RWPE2 (cell line): ENCODE results near the gene VGLL4.

Experiments used
- ATAC-seq: fragments of 200-7000 bp; cut with Tn5 transposase; 3 replicates; pipeline ENCODE4 v1.9.1; 2021; ENCODE audit warnings: low read depth
- DNase-seq: peaks from one replicate; pipeline ENCODE4 v3.0.0-alpha.2; 2020; ENCODE audit warnings: low spot score
- H3K27ac ChIP-seq: fragments of 450-650 bp; 2 replicates; pipeline ENCODE4 v1.5.1; 2017; ENCODE audit warnings: mild to moderate bottlenecking; ENCODE audit not compliant: poor library complexity, severe bottlenecking
- H3K27me3 ChIP-seq: fragments of 250-450 bp; sonication (Bioruptor Pico); 2 replicates; pipeline ENCODE4 v1.5.1; 2021; ENCODE audit warnings: mild to moderate bottlenecking, moderate library complexity; ENCODE audit not compliant: insufficient read depth, poor library complexity, severe bottlenecking
- H3K36me3 ChIP-seq: fragments of 250-450 bp; sonication (Bioruptor Pico); 2 replicates; pipeline ENCODE4 v1.5.1; 2020; ENCODE audit warnings: low read depth, mild to moderate bottlenecking, moderate library complexity
- H3K4me1 ChIP-seq: fragments of 250-450 bp; sonication (Bioruptor Pico); 2 replicates; pipeline ENCODE4 v1.5.1; 2021; ENCODE audit warnings: mild to moderate bottlenecking, moderate library complexity; ENCODE audit not compliant: insufficient read depth, poor library complexity, severe bottlenecking
- H3K4me3 ChIP-seq: fragments of 250-450 bp; sonication (Bioruptor Pico); 2 replicates; pipeline ENCODE4 v1.5.1; 2021; ENCODE audit warnings: mild to moderate bottlenecking, moderate library complexity; ENCODE audit not compliant: severe bottlenecking
- H3K9me3 ChIP-seq: fragments of 250-450 bp; sonication (Bioruptor Pico); 2 replicates; pipeline ENCODE4 v1.5.1; 2021; ENCODE audit warnings: mild to moderate bottlenecking, moderate library complexity; ENCODE audit not compliant: severe bottlenecking
- CTCF ChIP-seq: fragments of 450-650 bp; IDR thresholded peaks from one replicate; pipeline ENCODE4 v1.5.1; 2017; ENCODE audit warnings: mild to moderate bottlenecking, moderate library complexity; ENCODE audit not compliant: poor library complexity, severe bottlenecking

The VGLL4 gene

DNA sequence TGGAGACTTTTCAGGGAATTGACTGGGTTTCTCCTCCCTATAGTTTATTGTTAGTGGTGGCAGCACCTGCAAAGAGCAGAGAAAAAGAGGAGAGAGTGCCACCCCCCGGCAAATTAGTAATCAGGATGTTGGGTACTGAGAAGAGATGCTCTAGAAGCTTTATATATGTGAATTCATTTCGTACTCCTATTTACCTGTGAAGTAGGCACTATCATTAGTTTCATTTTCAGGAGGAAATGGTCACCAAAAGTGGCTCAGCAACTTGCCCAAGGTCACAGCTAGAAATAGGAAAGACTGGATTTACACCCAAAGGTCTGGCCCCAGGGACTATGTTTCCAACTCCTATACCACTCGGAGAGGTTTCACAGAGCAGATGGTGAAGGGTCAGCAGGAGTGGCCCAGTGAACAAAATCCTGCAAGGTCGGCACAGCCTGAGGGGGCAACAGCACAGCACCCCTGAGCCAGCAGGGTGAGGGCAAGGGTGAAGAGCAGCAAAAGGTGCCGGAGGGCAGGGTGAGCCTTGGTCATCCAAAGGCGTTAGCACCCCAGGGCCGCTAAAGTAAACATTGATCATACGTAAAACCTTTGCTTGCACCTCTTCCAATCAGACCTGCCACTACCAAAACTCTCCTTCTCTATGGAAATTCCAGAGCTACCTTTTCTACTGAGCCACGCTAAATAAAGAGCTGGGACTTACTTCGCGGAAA is 23.6 kb downstream of the VGLL4 start:
- H3K27ac ChIP-seq = no peak overlapping the region

GRCh38 chr3:11619461-11619860 is 24.3 kb downstream of the VGLL4 start:
- Histone ChIP-seq H3K36me3 (no peaks in the 10 kb centered on the region), H3K4me3 (no peak overlapping the region), H3K27ac (no peak overlapping the region), H3K9me3 (no peaks in the 10 kb centered on the region), H3K4me1 (no peaks in the 10 kb centered on the region), H3K27me3 (no peaks in the 10 kb centered on the region)
- no peak for TF ChIP-seq CTCF
- DNase-seq = no peak
- no peak for ATAC-seq

More for the DNA sequence above, 23.6 kb downstream of the VGLL4 start:
- Histone ChIP-seq H3K36me3 (no peaks in the 10 kb centered on the region), H3K9me3 (no peaks in the 10 kb centered on the region), H3K4me3 (no peak overlapping the region), H3K4me1 (peaks cover 4% of the 10 kb centered on the region), H3K27me3 (no peaks in the 10 kb centered on the region)
- no peak for TF ChIP-seq CTCF
- no peak for DNase-seq
- no peak for ATAC-seq

DNA sequence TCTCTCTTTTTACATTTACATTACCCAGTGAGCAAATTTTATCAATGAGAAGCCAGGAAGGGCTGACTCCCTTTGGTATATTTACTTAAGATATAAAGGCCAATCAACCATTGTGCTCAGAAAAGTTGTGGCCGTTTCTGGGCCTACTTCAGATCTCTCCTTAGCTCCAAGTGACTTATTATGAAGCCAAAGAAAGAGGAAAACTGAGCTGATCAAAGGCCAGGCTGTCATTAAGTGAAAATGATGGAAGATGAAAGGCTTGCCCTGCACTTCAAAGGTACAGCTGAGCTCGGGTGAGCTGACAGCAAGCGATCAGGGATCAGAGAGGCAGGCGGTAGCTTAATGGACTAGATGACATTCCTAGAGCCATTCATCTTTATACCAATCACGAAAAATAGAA is 24.8 kb downstream of the VGLL4 start:
- no peak for ATAC-seq
- Histone ChIP-seq H3K27me3 (no peaks in the 10 kb centered on the region), H3K4me3 (no peak overlapping the region), H3K27ac (no peak overlapping the region), H3K36me3 (no peaks in the 10 kb centered on the region), H3K4me1 (no peaks in the 10 kb centered on the region), H3K9me3 (no peaks in the 10 kb centered on the region)
- TF ChIP-seq CTCF = no peak
- no peak for DNase-seq

- no peak overlapping the region for H3K4me3 ChIP-seq
- no peaks in the 10 kb centered on the region for H3K36me3 ChIP-seq
- ATAC-seq (no peak), DNase-seq (no peak)
- TF ChIP-seq CTCF = no peak
- no peaks in the 10 kb centered on the region for H3K27me3 ChIP-seq
- H3K27ac ChIP-seq = no peak overlapping the region
- H3K4me1 ChIP-seq = no peaks in the 10 kb centered on the region
- no peaks in the 10 kb centered on the region for H3K9me3 ChIP-seq
Observed at GRCh38 chr3:11616551-11616950, 27.2 kb downstream of the VGLL4 start.

DNA sequence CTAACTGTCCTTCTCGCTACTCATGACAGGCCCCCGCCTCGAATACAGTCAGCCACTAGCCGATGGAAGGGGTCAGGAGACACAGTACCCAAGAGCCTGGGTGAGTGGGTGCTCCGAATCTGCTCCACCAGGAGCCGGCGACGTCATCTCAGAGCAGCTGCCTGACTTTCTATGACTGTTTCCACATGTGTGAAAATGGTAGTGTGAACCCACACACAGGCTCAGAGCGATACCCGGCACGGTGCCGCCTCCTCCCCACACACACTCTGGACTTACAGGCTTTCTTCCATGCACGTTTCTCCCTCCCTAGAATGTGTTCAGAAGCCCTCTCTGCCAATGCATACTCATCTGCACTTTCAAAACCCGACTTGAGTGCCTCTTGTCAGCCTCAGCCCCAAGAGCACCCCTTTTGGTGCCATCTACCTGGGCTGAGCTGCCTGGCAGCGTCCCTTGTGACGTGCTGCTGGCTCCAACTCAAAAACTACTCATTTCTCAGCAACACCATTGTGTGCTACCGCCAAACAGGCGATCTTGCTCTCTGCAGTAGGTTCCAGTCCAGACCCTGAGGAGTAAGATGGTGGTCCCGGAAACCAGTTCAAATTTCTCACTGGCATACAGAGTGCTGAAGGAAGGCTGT is 29.7 kb downstream of the VGLL4 start:
- H3K27ac ChIP-seq = no peak overlapping the region
- H3K9me3 ChIP-seq = no peaks in the 10 kb centered on the region
- no peak overlapping the region for H3K4me3 ChIP-seq
- DNase-seq (no peak), ATAC-seq (no peak)
- H3K27me3 ChIP-seq = no peaks in the 10 kb centered on the region
- H3K36me3 ChIP-seq = no peaks in the 10 kb centered on the region
- peaks cover 10% of the 10 kb centered on the region for H3K4me1 ChIP-seq
- no peak for TF ChIP-seq CTCF
